ENCODE data around the gene POM121. TPM values are rescaled to one million over a fixed set of nuclear protein-coding genes. Genes with fewer than 3 reads are reported as not detected.
A peak's percentile ranks its signal among the peaks of the same experiment; 100 is the strongest.
"Not testable (repeated sequence)": the region's sequence is repeated elsewhere in the genome, so short reads cannot be mapped to it uniquely, and the experiment has no call there.

The POM121 gene
- total RNA-seq, 1 donor from 2014 or later = 70.2 TPM

DNA sequence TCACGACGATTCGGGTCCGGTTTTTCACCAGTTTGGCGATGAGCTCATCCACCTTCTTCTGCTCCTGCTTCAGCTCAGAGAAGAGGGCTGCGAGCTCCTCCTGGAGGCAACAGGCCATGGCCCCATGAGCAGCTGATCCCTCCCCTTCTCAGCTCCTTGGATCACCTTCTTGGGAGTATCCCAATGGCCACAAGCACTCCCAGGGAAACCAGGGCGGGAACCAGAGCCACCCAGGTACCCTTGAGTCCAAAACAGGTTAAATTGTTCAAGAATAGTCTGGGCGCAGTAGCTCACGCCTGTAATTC, 36.4 kb downstream of the POM121 start:
- H3K27me3 Mint-ChIP-seq; intact Hi-C loops (cut with micrococcal nuclease); H3K27ac Mint-ChIP-seq; H3K9me3 Mint-ChIP-seq; H3K4me1 Mint-ChIP-seq; H3K4me3 Mint-ChIP-seq; H3K36me3 Mint-ChIP-seq (ENCODE audit: low read depth); DNase-seq: not testable (repeated sequence)

GRCh38 chr7:72963056-72963455, 38.2 kb downstream of the POM121 start:
- H3K4me3 Mint-ChIP-seq; H3K27ac Mint-ChIP-seq; intact Hi-C loops (cut with micrococcal nuclease); H3K9me3 Mint-ChIP-seq; H3K36me3 Mint-ChIP-seq (ENCODE audit: low read depth); H3K27me3 Mint-ChIP-seq; H3K4me1 Mint-ChIP-seq: not testable (repeated sequence)
- DNase-seq = peak; percentile 52

DNA sequence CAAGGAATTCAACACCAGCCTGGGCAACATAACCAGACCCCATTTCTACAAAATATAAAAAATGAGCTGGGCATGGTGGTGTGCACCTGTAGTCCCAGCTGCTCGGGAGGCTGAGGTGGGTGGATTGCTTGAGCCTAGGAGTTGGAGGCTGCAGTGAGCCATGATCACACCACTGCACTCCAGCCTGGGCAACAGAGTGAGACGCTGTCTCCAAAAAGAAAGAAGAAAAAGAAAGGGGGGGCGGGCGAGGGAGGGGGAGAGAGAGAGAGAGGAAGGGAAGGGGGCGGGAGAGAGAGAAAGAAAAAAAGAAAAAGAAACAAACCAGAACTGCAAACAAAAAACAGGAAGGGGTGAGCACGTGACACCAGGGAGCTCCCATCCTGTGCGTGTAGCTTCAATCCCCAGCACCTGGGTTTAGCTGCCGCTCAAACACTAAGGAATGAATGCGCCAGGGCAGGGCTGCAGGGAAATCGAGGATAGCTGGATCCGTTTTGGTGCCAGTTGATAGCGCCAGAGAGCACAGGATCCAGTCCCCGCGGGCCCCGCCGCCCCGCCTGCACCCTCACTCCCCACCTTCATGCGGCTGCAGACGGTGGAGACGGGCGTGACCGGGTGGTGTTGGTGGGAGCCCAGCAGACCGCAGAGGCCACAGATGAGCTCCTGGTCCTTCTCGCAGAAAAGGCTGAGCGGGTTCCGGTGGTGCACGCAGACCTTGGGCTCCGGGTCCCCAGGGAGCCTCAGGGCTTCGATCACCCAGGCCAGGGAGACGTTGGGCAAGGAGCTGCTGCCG, 40.5 kb downstream of the POM121 start:
- DNase-seq; H3K9me3 Mint-ChIP-seq; H3K36me3 Mint-ChIP-seq (ENCODE audit: low read depth); H3K4me1 Mint-ChIP-seq; H3K4me3 Mint-ChIP-seq; H3K27ac Mint-ChIP-seq; H3K27me3 Mint-ChIP-seq; intact Hi-C loops (cut with micrococcal nuclease): not testable (repeated sequence)

DNA sequence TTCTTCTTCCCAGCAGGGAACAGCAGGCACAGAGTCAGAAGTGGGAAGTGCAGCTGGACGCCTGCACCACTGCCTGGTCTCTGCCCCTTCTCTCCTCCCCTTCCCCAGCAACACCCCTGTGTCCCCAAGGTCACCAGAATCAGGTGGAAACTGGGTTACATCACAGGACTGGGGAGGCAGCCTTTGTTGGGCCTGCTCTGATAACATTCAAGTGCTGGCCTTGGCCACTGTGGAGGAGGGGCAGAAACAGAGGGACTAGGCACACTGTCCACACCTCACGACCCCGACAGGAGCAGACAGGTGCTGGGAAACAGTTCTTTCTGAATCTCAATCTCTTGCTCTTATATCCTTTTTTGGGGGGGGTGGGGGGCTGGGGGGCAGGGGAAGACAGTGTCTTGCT, 42.0 kb downstream of the POM121 start:
- H3K4me1 Mint-ChIP-seq; H3K27ac Mint-ChIP-seq; intact Hi-C loops (cut with micrococcal nuclease); H3K27me3 Mint-ChIP-seq; H3K4me3 Mint-ChIP-seq; H3K9me3 Mint-ChIP-seq; H3K36me3 Mint-ChIP-seq (ENCODE audit: low read depth): not testable (repeated sequence)
- peak; percentile 55 for DNase-seq

GRCh38 chr7:72968980-72969516, 44.2 kb downstream of the POM121 start, which contains the start of gene TRIM74:
Gene TRIM74, minus strand, starts transcription at chr7:72969466. Its CDS starts 3,309 bp downstream, at chr7:72966157.
- H3K4me3 Mint-ChIP-seq; intact Hi-C loops (cut with micrococcal nuclease); H3K27ac Mint-ChIP-seq; H3K36me3 Mint-ChIP-seq (ENCODE audit: low read depth); H3K9me3 Mint-ChIP-seq; H3K4me1 Mint-ChIP-seq; H3K27me3 Mint-ChIP-seq: not testable (repeated sequence)
- peak; percentile 28 for DNase-seq

- H3K4me3 Mint-ChIP-seq; H3K27ac Mint-ChIP-seq; H3K9me3 Mint-ChIP-seq; intact Hi-C loops (cut with micrococcal nuclease); H3K27me3 Mint-ChIP-seq; H3K36me3 Mint-ChIP-seq (ENCODE audit: low read depth); H3K4me1 Mint-ChIP-seq; DNase-seq: not testable (repeated sequence)
Measured at GRCh38 chr7:72969688-72970087, 44.8 kb downstream of the POM121 start.

DNA sequence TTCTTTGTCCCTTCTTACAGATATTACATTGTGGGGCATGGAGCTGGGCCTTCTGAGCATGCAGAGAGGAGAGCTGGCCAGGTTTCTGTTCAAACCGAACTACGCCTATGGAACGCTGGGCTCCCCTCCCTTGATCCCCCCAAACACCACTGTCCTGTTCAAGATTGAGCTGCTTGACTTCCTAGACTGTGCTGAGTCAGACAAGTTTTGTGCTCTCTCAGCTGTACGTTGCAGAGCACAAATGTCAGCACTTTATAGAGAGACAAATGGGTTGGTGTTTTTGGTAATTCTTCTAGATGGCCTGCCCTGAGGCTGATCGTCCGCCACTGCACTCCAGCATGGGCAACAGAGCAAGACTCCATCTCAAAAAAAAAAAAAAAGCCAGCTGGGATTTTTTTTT, 46.6 kb downstream of the POM121 start:
- H3K27ac Mint-ChIP-seq = not testable (repeated sequence)

GRCh38 chr7:72974781-72975180, 49.9 kb downstream of the POM121 start:
- DNase-seq; H3K4me1 Mint-ChIP-seq; intact Hi-C loops (cut with micrococcal nuclease); H3K36me3 Mint-ChIP-seq (ENCODE audit: low read depth); H3K27ac Mint-ChIP-seq; H3K9me3 Mint-ChIP-seq; H3K4me3 Mint-ChIP-seq; H3K27me3 Mint-ChIP-seq: not testable (repeated sequence)

More for the DNA sequence above, 46.6 kb downstream of the POM121 start:
- intact Hi-C loops (cut with micrococcal nuclease); DNase-seq; H3K27me3 Mint-ChIP-seq; H3K4me3 Mint-ChIP-seq; H3K9me3 Mint-ChIP-seq; H3K4me1 Mint-ChIP-seq; H3K36me3 Mint-ChIP-seq (ENCODE audit: low read depth): not testable (repeated sequence)

- H3K27me3 Mint-ChIP-seq; H3K27ac Mint-ChIP-seq; H3K9me3 Mint-ChIP-seq; H3K4me1 Mint-ChIP-seq; intact Hi-C loops (cut with micrococcal nuclease); H3K4me3 Mint-ChIP-seq; H3K36me3 Mint-ChIP-seq (ENCODE audit: low read depth); DNase-seq: not testable (repeated sequence)
Measured at GRCh38 chr7:72975656-72976286, 50.9 kb downstream of the POM121 start.

GRCh38 chr7:72976434-72976833, 51.5 kb downstream of the POM121 start:
- intact Hi-C loops (cut with micrococcal nuclease); H3K36me3 Mint-ChIP-seq (ENCODE audit: low read depth); H3K27ac Mint-ChIP-seq; H3K27me3 Mint-ChIP-seq; H3K4me3 Mint-ChIP-seq; DNase-seq; H3K4me1 Mint-ChIP-seq; H3K9me3 Mint-ChIP-seq: not testable (repeated sequence)

DNA sequence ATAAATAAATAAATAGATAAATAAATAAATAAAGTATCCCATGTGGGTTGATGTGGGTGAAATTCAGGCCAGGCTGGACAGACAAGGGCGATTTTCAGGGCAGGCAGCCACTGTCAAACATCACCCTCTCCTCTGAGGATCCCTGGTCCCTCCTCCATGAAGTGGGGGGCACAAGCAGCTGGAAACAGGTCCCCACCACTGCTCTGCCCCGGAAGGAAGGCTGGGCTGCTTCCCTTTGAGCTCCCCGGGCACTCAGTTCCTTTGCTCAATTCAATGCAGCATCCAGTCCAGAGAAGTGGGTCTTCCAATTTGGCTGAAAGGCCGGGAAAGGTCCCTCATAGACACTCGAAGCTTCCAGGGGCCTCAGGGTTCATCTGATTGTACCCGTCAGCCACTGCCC, 55.5 kb downstream of the POM121 start:
- H3K36me3 Mint-ChIP-seq (ENCODE audit: low read depth); H3K4me1 Mint-ChIP-seq; H3K9me3 Mint-ChIP-seq; H3K27ac Mint-ChIP-seq; H3K27me3 Mint-ChIP-seq; DNase-seq; intact Hi-C loops (cut with micrococcal nuclease); H3K4me3 Mint-ChIP-seq: not testable (repeated sequence)

DNA sequence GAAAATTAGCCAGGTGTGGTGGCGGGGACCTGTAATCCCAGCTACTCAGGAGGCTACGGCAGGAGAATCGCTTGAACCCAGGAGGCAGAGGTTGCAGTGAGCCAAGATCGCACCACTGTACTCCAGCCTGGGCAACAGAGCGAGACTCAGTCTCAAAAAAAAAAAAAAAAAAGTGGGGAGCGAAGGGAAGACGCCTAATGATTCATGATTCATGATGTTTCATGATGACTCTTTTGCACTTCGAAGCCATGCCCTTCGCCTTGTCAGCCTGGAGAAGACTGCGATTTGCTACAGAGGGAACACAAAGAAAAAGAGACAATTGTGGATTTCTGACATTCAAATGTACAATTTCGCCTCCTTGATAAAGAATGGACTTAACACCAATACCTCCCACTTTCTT, 57.2 kb downstream of the POM121 start:
- H3K4me3 Mint-ChIP-seq; H3K27ac Mint-ChIP-seq; DNase-seq; H3K4me1 Mint-ChIP-seq; H3K27me3 Mint-ChIP-seq; H3K9me3 Mint-ChIP-seq; H3K36me3 Mint-ChIP-seq (ENCODE audit: low read depth); intact Hi-C loops (cut with micrococcal nuclease): not testable (repeated sequence)

DNA sequence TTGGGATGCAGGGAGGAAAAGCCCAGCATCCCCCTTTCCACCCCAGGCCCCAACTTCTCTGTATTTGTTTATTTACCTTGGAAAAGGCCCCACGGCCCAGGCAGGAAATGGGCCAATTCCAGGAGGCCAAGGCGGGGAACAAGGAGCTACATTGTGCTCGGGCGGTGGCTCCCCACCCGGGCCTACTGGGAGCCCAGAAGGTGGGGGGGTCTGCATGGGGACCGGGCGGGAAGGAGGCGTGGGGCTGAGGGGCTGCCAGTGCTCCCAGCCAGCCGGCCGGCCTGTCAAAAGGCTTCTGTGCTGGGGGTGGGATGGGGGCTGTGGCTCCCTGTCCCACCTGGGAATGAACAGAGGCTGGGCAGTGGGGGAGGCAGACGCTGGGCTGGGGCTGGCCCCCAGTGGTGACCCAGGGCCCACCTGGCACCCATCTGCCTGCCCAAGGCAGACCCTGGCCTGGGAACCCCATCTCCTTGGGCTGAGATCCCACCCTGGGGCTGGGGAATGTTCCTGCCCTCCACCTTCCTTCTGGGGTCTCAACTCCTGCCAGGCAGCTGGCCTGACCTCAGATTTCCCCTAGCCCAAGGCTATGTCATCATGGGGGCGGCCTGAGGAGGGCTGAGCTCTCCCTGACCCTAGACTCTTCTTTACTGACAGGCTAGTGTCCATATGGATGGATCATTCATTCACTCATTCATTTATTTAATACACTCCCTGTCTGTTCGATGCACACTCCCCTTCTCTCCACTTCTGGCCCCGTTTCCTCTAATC, 65.4 kb downstream of the POM121 start:
- DNase-seq = peak; percentile 37
- H3K4me3 Mint-ChIP-seq; H3K36me3 Mint-ChIP-seq (ENCODE audit: low read depth); H3K4me1 Mint-ChIP-seq; H3K27ac Mint-ChIP-seq; H3K27me3 Mint-ChIP-seq; H3K9me3 Mint-ChIP-seq; intact Hi-C loops (cut with micrococcal nuclease): not testable (repeated sequence)

- intact Hi-C loops (cut with micrococcal nuclease); H3K36me3 Mint-ChIP-seq (ENCODE audit: low read depth); H3K9me3 Mint-ChIP-seq; H3K27me3 Mint-ChIP-seq; H3K27ac Mint-ChIP-seq; H3K4me1 Mint-ChIP-seq; H3K4me3 Mint-ChIP-seq: not testable (repeated sequence)
- peak; percentile 25 for DNase-seq
Measured at GRCh38 chr7:72995484-72995883, 70.6 kb downstream of the POM121 start.

Measured in activated CD4-positive, alpha-beta T cell treated with anti-CD3 and anti-CD28 coated beads, Interleukin-2, amount 10 ng/mL, durations not matched to agents 24 days and 14 days (primary cell).